Natural killer cell (primary cell): ENCODE measurements around the gene C3AR1. TPM values are rescaled to one million over a fixed set of nuclear protein-coding genes. Genes with fewer than 3 reads are reported as not detected.
A peak's percentile ranks its signal among the peaks of the same experiment; 100 is the strongest.
"Not testable (repeated sequence)": the region's sequence is repeated elsewhere in the genome, so short reads cannot be mapped to it uniquely, and the experiment has no call there.

Experiments
- ATAC-seq, 3 donors: fragments of 150-1000 bp in 2 of 3; fragments of 200-7000 bp in 1 of 3; cut with Tn5 transposase; 1 replicate in 1 of 3; 2 replicates in 2 of 3; pipeline ENCODE4 v1.10.0; 2021; ENCODE audit warnings: mild to moderate bottlenecking in 2 of 3, moderate library complexity in 2 of 3
- DNase-seq, 2 donors: peaks; one replicate each; pipeline versions ENCODE4 v3.0.0 to v3.0.0-alpha.2; 2013 to 2021; ENCODE audit warnings: mixed read lengths in 1 of 2
- H3K27ac ChIP-seq: one replicate; pipeline ENCODE4 v1.5.1; 2013; ENCODE audit warnings: mild to moderate bottlenecking, low read length
- H3K27me3 ChIP-seq: one replicate; pipeline ENCODE4 v1.6.1; 2013; ENCODE audit warnings: low read length; ENCODE audit not compliant: control insufficient read depth, insufficient read depth
- H3K36me3 ChIP-seq: one replicate; pipeline ENCODE4 v1.6.1; 2013; ENCODE audit warnings: low read length; ENCODE audit not compliant: control insufficient read depth, insufficient read depth
- H3K4me1 ChIP-seq: one replicate; pipeline ENCODE4 v1.6.1; 2013; ENCODE audit warnings: low read length; ENCODE audit not compliant: control insufficient read depth, insufficient read depth
- H3K4me3 ChIP-seq: one replicate; pipeline ENCODE4 v1.5.1; 2013; ENCODE audit warnings: low read length
- H3K9me3 ChIP-seq: one replicate; pipeline ENCODE4 v1.6.1; 2013; ENCODE audit warnings: low read length; ENCODE audit not compliant: control insufficient read depth, insufficient read depth
- H3K27ac Mint-ChIP-seq, 2 donors: one replicate each; pipeline ENCODE4 v1.8.0; 2022; ENCODE audit warnings: mild to moderate bottlenecking in 2 of 2, mixed read lengths in 2 of 2, moderate library complexity in 1 of 2
- H3K27me3 Mint-ChIP-seq, 2 donors: one replicate each; pipeline ENCODE4 v1.8.0; 2022; ENCODE audit warnings: low read depth in 2 of 2, mixed read lengths in 2 of 2
- H3K36me3 Mint-ChIP-seq: one replicate; pipeline ENCODE4 v1.8.0; 2022; ENCODE audit warnings: mixed read lengths
- H3K4me1 Mint-ChIP-seq, 2 donors: one replicate each; pipeline ENCODE4 v1.8.0; 2022; ENCODE audit warnings: mixed read lengths in 2 of 2
- H3K4me3 Mint-ChIP-seq: one replicate; pipeline ENCODE4 v1.8.0; 2022; ENCODE audit warnings: mild to moderate bottlenecking, moderate library complexity, mixed read lengths
- H3K9me3 Mint-ChIP-seq, 2 donors: one replicate each; pipeline ENCODE4 v1.8.0; 2022; ENCODE audit warnings: mixed read lengths in 2 of 2
- CTCF ChIP-seq: fragments of 200-600 bp; IDR thresholded peaks from one replicate; pipeline ENCODE4 v1.8.0; 2022; ENCODE audit warnings: antibody characterized with exemption
- WGBS: methylation state at CpG from one replicate; pipeline ENCODE4 v1.1.7; 2013; ENCODE audit warnings: missing lambda C conversion rate; ENCODE audit not compliant: insufficient coverage; 5-methylcytosine and 5-hydroxymethylcytosine counted together
- intact Hi-C: fragments of 100-400 bp; cut with micrococcal nuclease; formaldehyde crosslinking; loops from one replicate; pipeline ENCODE4 v1.14.2; 2022
- total RNA-seq, 4 donors: library from RNA; stranded (reverse); fragments of 120-200 nt in 1 of 4; gene quantifications; one replicate each; pipeline versions ENCODE4 v1.2.3 to v1.2.4, GENCODE V29; 2013 to 2022

Gene C3AR1
- 10 to 100 TPM in 2 of 3 donors, 1 to 10 TPM in 1; 9.5 to 16.9 (median 13.0) TPM for total RNA-seq
- 9.6 TPM for total RNA-seq (2013)

GRCh38 chr12:8065991-8066594, at the start of gene C3AR1:
Gene C3AR1, minus strand, starts transcription at chr12:8066359. Its CDS starts 6,174 bp downstream, at chr12:8060185.
- DNase-seq (peak in 1 of 2 donors; percentile 82), ATAC-seq (peak; percentile 96 to 99 (median 97))
- Histone ChIP-seq H3K9me3 (no peaks in the 10 kb centered on the region), H3K27ac (peak within 1 kb of the TSS; percentile 73), H3K27me3 (no peaks in the 10 kb centered on the region), H3K4me1 (peaks cover 13% of the 10 kb centered on the region), H3K4me3 (peak within 1 kb of the TSS; percentile 25), H3K36me3 (no peaks in the 10 kb centered on the region)
- no peak for TF ChIP-seq CTCF
- Mint-ChIP-seq H3K27me3 (no peaks in the 10 kb centered on the region), H3K4me1 (peaks cover 28 to 29% of the 10 kb centered on the region in 2 donors), H3K4me3 (peak within 1 kb of the TSS; percentile 91), H3K36me3 (no peaks in the 10 kb centered on the region), H3K27ac (peak within 1 kb of the TSS; percentile 89 to 98), H3K9me3 (no peaks in the 10 kb centered on the region)
- WGBS = 0% methylated on average over 2 of the region's 2 CpGs
- intact Hi-C loops = loop anchor here (1.0 kb wide), 1 partner anchor 16 kb away; the partner anchor contains the start of gene NECAP1

GRCh38 chr12:8113117-8113516, 47.0 kb upstream of the C3AR1 start:
- H3K27ac Mint-ChIP-seq, H3K9me3 Mint-ChIP-seq, DNase-seq, H3K9me3 ChIP-seq, H3K36me3 Mint-ChIP-seq, H3K4me1 ChIP-seq, H3K27me3 Mint-ChIP-seq, ATAC-seq, H3K27ac ChIP-seq, H3K4me3 Mint-ChIP-seq, H3K4me1 Mint-ChIP-seq, H3K27me3 ChIP-seq, intact Hi-C loops, H3K36me3 ChIP-seq, H3K4me3 ChIP-seq: not testable (repeated sequence)
- WGBS = 100% methylated on average over 1 of the region's 4 CpGs

GRCh38 chr12:8108808-8109398, 42.7 kb upstream of the C3AR1 start:
- TF ChIP-seq CTCF = peak; percentile 99
- Histone ChIP-seq H3K4me1 (no peaks in the 10 kb centered on the region), H3K36me3 (no peaks in the 10 kb centered on the region), H3K9me3 (no peaks in the 10 kb centered on the region), H3K27ac (no peak overlapping the region), H3K4me3 (no peak overlapping the region), H3K27me3 (no peaks in the 10 kb centered on the region)
- intact Hi-C loops = loop anchor here (2.0 to 10.0 kb wide), 2 partner anchors 128 to 286 kb away; no protein-coding TSS in a partner anchor
- peak; percentile 61 to 88 for DNase-seq
- WGBS = 0% methylated on average over 3 of the region's 3 CpGs
- Mint-ChIP-seq H3K27ac (no peak overlapping the region), H3K36me3 (peaks cover 8% of the 10 kb centered on the region), H3K4me1 (peaks cover 6% of the 10 kb centered on the region in 2 donors), H3K9me3 (no peaks in the 10 kb centered on the region), H3K4me3 (no peak overlapping the region), H3K27me3 (no peaks in the 10 kb centered on the region)
- peak; percentile 89 to 97 (median 91) for ATAC-seq

GRCh38 chr12:8099235-8099634, 33.1 kb upstream of the C3AR1 start:
- intact Hi-C loops = no loop called here
- no peak overlapping the region for H3K27ac Mint-ChIP-seq
- H3K9me3 Mint-ChIP-seq = no peaks in the 10 kb centered on the region
- Histone ChIP-seq H3K27me3 (no peaks in the 10 kb centered on the region), H3K36me3 (peaks cover 38% of the 10 kb centered on the region), H3K27ac (no peak overlapping the region), H3K4me1 (no peaks in the 10 kb centered on the region), H3K4me3 (no peak overlapping the region), H3K9me3 (no peaks in the 10 kb centered on the region)
- H3K36me3 Mint-ChIP-seq = peaks cover 23% of the 10 kb centered on the region
- WGBS = 96% methylated on average over 3 of the region's 3 CpGs
- H3K4me3 Mint-ChIP-seq = no peak overlapping the region
- DNase-seq (no peak), ATAC-seq (no peak)
- no peaks in the 10 kb centered on the region for H3K27me3 Mint-ChIP-seq
- H3K4me1 Mint-ChIP-seq = peaks cover 3 to 5% of the 10 kb centered on the region in 2 donors
- no peak for TF ChIP-seq CTCF
